Neural progenitor cell (in vitro differentiated cells): Measurements from ENCODE around the gene PIMREG. TPM values are rescaled to one million over a fixed set of nuclear protein-coding genes. Genes with fewer than 3 reads are reported as not detected.

Source experiments
- DNase-seq: peaks from one replicate; pipeline ENCODE4 v3.0.0-alpha.2; 2016; ENCODE audit warnings: low spot score
- H2AFZ ChIP-seq: fragments of 200-600 bp; sonication (generic); replicated peaks from 2 replicates; pipeline ENCODE4 v1.6.1; 2016; ENCODE audit warnings: antibody characterized with exemption
- H3F3A ChIP-seq: fragments of 200-600 bp; sonication (generic); 2 replicates; pipeline ENCODE4 v1.6.1; 2016; ENCODE audit warnings: antibody characterized with exemption, low read depth
- H3K27ac ChIP-seq: fragments of 200-600 bp; sonication (generic); 2 replicates; pipeline ENCODE4 v1.5.1; 2016; ENCODE audit warnings: mild to moderate bottlenecking
- H3K27me3 ChIP-seq: fragments of 200-600 bp; sonication (generic); 2 replicates; pipeline ENCODE4 v1.6.1; 2016; ENCODE audit warnings: mild to moderate bottlenecking, moderate library complexity
- H3K36me3 ChIP-seq: fragments of 200-600 bp; sonication (generic); 2 replicates; pipeline ENCODE4 v1.5.1; 2016
- H3K4me1 ChIP-seq: fragments of 200-600 bp; sonication (generic); 2 replicates; pipeline ENCODE4 v1.6.1; 2016; ENCODE audit warnings: mixed run types
- H3K4me2 ChIP-seq: fragments of 200-600 bp; sonication (generic); 2 replicates; pipeline ENCODE4 v1.6.1; 2016
- H3K4me3 ChIP-seq: fragments of 200-600 bp; sonication (generic); 2 replicates; pipeline ENCODE4 v1.5.1; 2016
- H3K79me2 ChIP-seq: fragments of 200-600 bp; sonication (generic); 2 replicates; pipeline ENCODE4 v1.6.1; 2016; ENCODE audit warnings: low read depth
- H3K9ac ChIP-seq: fragments of 200-600 bp; sonication (generic); 2 replicates; pipeline ENCODE4 v1.6.1; 2016
- H3K9me3 ChIP-seq: fragments of 200-600 bp; sonication (generic); 2 replicates; pipeline ENCODE4 v1.5.1; 2016; ENCODE audit warnings: low read depth
- H4K20me1 ChIP-seq: fragments of 200-600 bp; sonication (generic); 2 replicates; pipeline ENCODE4 v1.6.1; 2016; ENCODE audit warnings: low read depth
- H3K27ac Mint-ChIP-seq: 3 replicates; pipeline ENCODE4 v1.8.0; 2021; ENCODE audit warnings: mixed read lengths
- H3K27me3 Mint-ChIP-seq: 2 replicates; pipeline ENCODE4 v1.8.0; 2022; ENCODE audit warnings: low read depth, mild to moderate bottlenecking, inconsistent platforms, moderate library complexity, mixed read lengths; ENCODE audit not compliant: insufficient read depth
- H3K36me3 Mint-ChIP-seq: 3 replicates; pipeline ENCODE4 v1.8.0; 2021; ENCODE audit warnings: mixed read lengths
- H3K4me1 Mint-ChIP-seq: 3 replicates; pipeline ENCODE4 v1.8.0; 2021; ENCODE audit warnings: mixed read lengths
- H3K4me3 Mint-ChIP-seq: 3 replicates; pipeline ENCODE4 v1.8.0; 2021; ENCODE audit warnings: mild to moderate bottlenecking, moderate library complexity, mixed read lengths
- H3K9me3 Mint-ChIP-seq: 3 replicates; pipeline ENCODE4 v1.8.0; 2020; ENCODE audit warnings: mixed read lengths
- CTCF ChIP-seq: fragments of 200-600 bp; sonication (generic); IDR thresholded peaks from 2 replicates; pipeline ENCODE4 v1.5.1; 2017; ENCODE audit warnings: antibody characterized with exemption, mild to moderate bottlenecking
- EZH2 ChIP-seq: fragments of 200-600 bp; sonication (generic); IDR thresholded peaks from 2 replicates; pipeline ENCODE4 v1.6.1; 2017; ENCODE audit warnings: antibody characterized with exemption, mild to moderate bottlenecking, moderate library complexity
- EZH2phosphoT487 ChIP-seq: fragments of 200-600 bp; sonication (generic); IDR thresholded peaks from 2 replicates; pipeline ENCODE4 v1.6.1; 2017; ENCODE audit warnings: antibody characterized with exemption
- total RNA-seq: library from RNA; depleted of rRNA; stranded (reverse); fragments of >200 nt; gene quantifications from 2 replicates; pipeline ENCODE4 v1.2.3, GENCODE V29; 2015; ENCODE audit warnings: low replicate concordance

PIMREG gene
- total RNA-seq, 1 donor from 2014 or later = 71.3 TPM

- Histone ChIP-seq H3K4me3 (no peak overlapping the region), H3K27ac (no peak overlapping the region), H4K20me1 (no peaks in the 10 kb centered on the region), H3K9ac (no peak overlapping the region), H3K4me2 (no peak overlapping the region), H3F3A (peaks cover 33% of the 10 kb centered on the region), H2AFZ (no peak overlapping the region), H3K27me3 (no peaks in the 10 kb centered on the region), H3K4me1 (peaks cover 39% of the 10 kb centered on the region), H3K9me3 (no peaks in the 10 kb centered on the region), H3K36me3 (no peaks in the 10 kb centered on the region), H3K79me2 (no peaks in the 10 kb centered on the region)
- Mint-ChIP-seq H3K4me3 (no peak overlapping the region), H3K27me3 (peaks cover 6% of the 10 kb centered on the region), H3K4me1 (peaks cover 42% of the 10 kb centered on the region), H3K36me3 (no peaks in the 10 kb centered on the region), H3K9me3 (peaks cover 2% of the 10 kb centered on the region), H3K27ac (no peak overlapping the region)
- no peak for DNase-seq
- TF ChIP-seq EZH2phosphoT487 (no peak), EZH2 (no peak), CTCF (no peak)
These were observed 54.1 kb downstream of the PIMREG start for GRCh38 chr17:6498356-6498755.

GRCh38 chr17:6498901-6499540 lies 54.8 kb downstream of the PIMREG start:
- H3K27me3 ChIP-seq = no peaks in the 10 kb centered on the region
- H3K4me3 ChIP-seq = no peak overlapping the region
- Mint-ChIP-seq H3K9me3 (peaks cover 2% of the 10 kb centered on the region), H3K4me3 (no peak overlapping the region), H3K36me3 (no peaks in the 10 kb centered on the region), H3K27ac (no peak overlapping the region), H3K4me1 (peaks cover 42% of the 10 kb centered on the region), H3K27me3 (peaks cover 6% of the 10 kb centered on the region)
- no peaks in the 10 kb centered on the region for H3K79me2 ChIP-seq
- H3K4me1 ChIP-seq = peaks cover 39% of the 10 kb centered on the region
- H2AFZ ChIP-seq = no peak overlapping the region
- DNase-seq = no peak
- no peaks in the 10 kb centered on the region for H3K9me3 ChIP-seq
- no peak overlapping the region for H3K9ac ChIP-seq
- H3K4me2 ChIP-seq = no peak overlapping the region
- TF ChIP-seq EZH2 (no peak), EZH2phosphoT487 (no peak), CTCF (no peak)
- H4K20me1 ChIP-seq = no peaks in the 10 kb centered on the region
- peaks cover 29% of the 10 kb centered on the region for H3F3A ChIP-seq
- no peaks in the 10 kb centered on the region for H3K36me3 ChIP-seq
- H3K27ac ChIP-seq = no peak overlapping the region

Other genes with a start within 250 kb of the PIMREG start
- 0.37 and 2.3 TPM in 2 replicates for gene AIPL1, start 9.3 kb upstream of the PIMREG start, total RNA-seq
- 2.8 and 5.0 TPM in 2 replicates for gene PITPNM3, start 112.1 kb downstream of the PIMREG start, total RNA-seq
- gene KIAA0753, start 196.3 kb downstream of the PIMREG start, total RNA-seq = 24.1 and 30.8 TPM in 2 replicates
- gene TXNDC17, start 196.6 kb downstream of the PIMREG start, total RNA-seq = 175 and 214 TPM in 2 replicates
- 7.3 and 35.7 TPM in 2 replicates for gene MED31, start 207.2 kb downstream of the PIMREG start, total RNA-seq
- gene C17orf100, start 207.3 kb downstream of the PIMREG start, total RNA-seq = 3.8 and 3.9 TPM in 2 replicates